Pancreas (tissue), 10 donors: Measurements from ENCODE around the gene UTS2R. TPM values are rescaled to one million over a fixed set of nuclear protein-coding genes. Genes with fewer than 3 reads are reported as not detected.

Experiments used
- ATAC-seq, 4 donors: fragments of 200-7000 bp; cut with Tn5 transposase; one replicate each; pipeline versions ENCODE4 v1.8.0 to v1.9.1; 2020; ENCODE audit warnings: mild to moderate bottlenecking in 4 of 4, moderate library complexity in 4 of 4
- DNase-seq, 6 donors: peaks; one replicate each; pipeline ENCODE4 v3.0.0-alpha.2; 2020
- FAIRE-seq: peaks from 2 replicates; lab custom pipeline; 2012; peaks lifted over from hg19 to GRCh38; lab: Jason Lieb, UNC
- H3K27ac ChIP-seq, 4 donors: fragments of 200-600 bp; sonication (generic); 1 replicate in 3 of 4; 2 replicates in 1 of 4; pipeline versions ENCODE4 v1.5.0 to v1.8.0; 2020
- H3K27me3 ChIP-seq, 4 donors: fragments of 200-600 bp; one replicate each; pipeline ENCODE4 v1.8.0; 2021
- H3K36me3 ChIP-seq, 3 donors: fragments of 200-600 bp; sonication (generic) in 1 of 3; one replicate each; pipeline versions ENCODE4 v1.5.0 to v1.8.0; 2020 to 2021
- H3K4me1 ChIP-seq, 3 donors: fragments of 200-600 bp; one replicate each; pipeline ENCODE4 v1.8.0; 2021
- H3K4me3 ChIP-seq, 4 donors: fragments of 200-600 bp; sonication (generic) in 2 of 4; one replicate each; pipeline versions ENCODE4 v1.5.0 to v1.8.0; 2020 to 2021
- H3K9me3 ChIP-seq, 4 donors: fragments of 200-600 bp; one replicate each; pipeline ENCODE4 v1.8.0; 2021
- CTCF ChIP-seq, 4 donors: fragments of 200-600 bp; sonication (generic) in 3 of 4; IDR thresholded peaks; one replicate each; pipeline versions ENCODE4 v1.5.0 to v1.8.0; 2021; ENCODE audit warnings: antibody characterized with exemption in 4 of 4
- WGBS, 2 donors: extraction: QIAGEN DNeasy Blood & Tissue Kit; methylation state at CpG; one replicate each; pipeline ENCODE4 v1.1.7; 2013; 5-methylcytosine and 5-hydroxymethylcytosine counted together
- intact Hi-C, 3 donors: fragments of 100-400 bp; cut with DNase I; formaldehyde crosslinking; loops; one replicate each; pipeline versions ENCODE4 v1.11.1 to v1.14.2; 2022
- polyA plus RNA-seq, 2 donors: library from polyadenylated mRNA; stranded (reverse); fragments of 200-250 nt; gene quantifications; one replicate each; pipeline ENCODE4 v1.2.3, GENCODE V29; 2013
- total RNA-seq, 6 donors: library from RNA; stranded (reverse); fragmentation: NEBNext Ultra II Directional in 4 of 6; extraction: Animal tissue kit (Norgen Biotek cat#: 25700) in 4 of 6; gene quantifications; one replicate each; pipeline versions ENCODE4 v1.2.1 to v1.2.4, GENCODE V29; 2021 to 2023
- donor health status: healthy with polysubstance abuse.
- donor health status: DM: no; HTN: no; CAD: no; lungs with moderate emphysema.
- donor health status: DM: no; HTN: no; CAD: no.
- donor health status: control.
- donor health status: control.
- donor health status: Bipolar disorder and iron deficiency.
- donor health status: DM: yes; HTN: yes; CAD: no.
- donor health status: DM: no; HTN: no; CAD: no.
- donor health status: DM: no; HTN: no; CAD: no.
- donor health status: DM: yes; HTN: yes; CAD: no.

Gene UTS2R
- total and polyA plus RNA-seq, 8 donors = 0.37 to 0.87 (median 0.74) TPM; not detected in 5

DNA sequence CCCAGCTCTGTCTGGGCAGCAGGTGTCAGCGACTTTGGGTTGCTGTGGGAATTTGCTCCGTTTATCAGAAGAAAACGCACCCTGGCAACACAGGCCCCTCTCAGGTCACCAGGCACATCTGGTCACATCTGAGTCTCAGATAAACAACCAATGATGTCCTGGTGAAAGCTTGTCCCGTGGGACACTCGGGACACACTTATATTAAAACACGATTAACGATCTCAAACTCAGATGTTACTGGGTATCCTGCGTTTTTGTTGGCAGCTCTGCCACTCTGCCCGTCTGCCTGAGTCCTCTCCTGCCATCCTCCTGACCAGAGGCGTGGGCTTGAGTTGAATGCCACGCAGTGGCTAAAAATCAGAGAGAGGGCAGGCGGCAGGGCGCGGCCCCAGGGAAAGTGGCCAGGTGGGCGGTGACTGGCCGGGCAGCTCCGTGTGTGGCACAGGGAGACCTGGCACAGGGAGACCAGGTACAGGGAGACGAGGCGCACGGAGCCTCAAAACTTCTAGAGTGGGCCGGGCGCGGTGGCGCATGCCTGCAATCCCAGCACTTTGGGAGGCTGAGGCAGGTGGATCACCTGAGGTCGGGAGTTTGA, 40.1 kb upstream of the UTS2R start:
- Histone ChIP-seq H3K27me3 (no peaks in the 10 kb centered on the region), H3K36me3 (no peaks in the 10 kb centered on the region), H3K9me3 (no peaks in the 10 kb centered on the region), H3K4me3 (no peak overlapping the region), H3K4me1 (peaks cover 11 to 22% (median 14%) of the 10 kb centered on the region in 3 donors), H3K27ac (no peak overlapping the region)
- WGBS, 2 donors = 88 to 93% methylated on average over 25 of the region's 25 CpGs
- DNase-seq = peak in 1 of 6 donors; percentile 58
- intact Hi-C loops = no loop called here
- no peak for TF ChIP-seq CTCF (IDR thresholded peaks at IDR 0.05)
- no peak for ATAC-seq
- no peak for FAIRE-seq

GRCh38 chr17:82332669-82333278, 38.8 kb upstream of the UTS2R start:
- Histone ChIP-seq H3K36me3 (no peaks in the 10 kb centered on the region), H3K27ac (no peak overlapping the region), H3K4me1 (peaks cover 11 to 22% (median 14%) of the 10 kb centered on the region in 3 donors), H3K9me3 (no peaks in the 10 kb centered on the region), H3K4me3 (peak overlapping the region in 2 of 4 donors; percentile 36 to 50), H3K27me3 (no peaks in the 10 kb centered on the region)
- peak; percentile 57 to 80 (median 64) for DNase-seq
- WGBS, 2 donors = 33 to 36% methylated on average over 32 of the region's 32 CpGs
- TF ChIP-seq CTCF (IDR thresholded peaks at IDR 0.05) = no peak
- ATAC-seq = peak; percentile 25 to 58 (median 55)
- no peak for FAIRE-seq
- intact Hi-C loops = no loop called here

DNA sequence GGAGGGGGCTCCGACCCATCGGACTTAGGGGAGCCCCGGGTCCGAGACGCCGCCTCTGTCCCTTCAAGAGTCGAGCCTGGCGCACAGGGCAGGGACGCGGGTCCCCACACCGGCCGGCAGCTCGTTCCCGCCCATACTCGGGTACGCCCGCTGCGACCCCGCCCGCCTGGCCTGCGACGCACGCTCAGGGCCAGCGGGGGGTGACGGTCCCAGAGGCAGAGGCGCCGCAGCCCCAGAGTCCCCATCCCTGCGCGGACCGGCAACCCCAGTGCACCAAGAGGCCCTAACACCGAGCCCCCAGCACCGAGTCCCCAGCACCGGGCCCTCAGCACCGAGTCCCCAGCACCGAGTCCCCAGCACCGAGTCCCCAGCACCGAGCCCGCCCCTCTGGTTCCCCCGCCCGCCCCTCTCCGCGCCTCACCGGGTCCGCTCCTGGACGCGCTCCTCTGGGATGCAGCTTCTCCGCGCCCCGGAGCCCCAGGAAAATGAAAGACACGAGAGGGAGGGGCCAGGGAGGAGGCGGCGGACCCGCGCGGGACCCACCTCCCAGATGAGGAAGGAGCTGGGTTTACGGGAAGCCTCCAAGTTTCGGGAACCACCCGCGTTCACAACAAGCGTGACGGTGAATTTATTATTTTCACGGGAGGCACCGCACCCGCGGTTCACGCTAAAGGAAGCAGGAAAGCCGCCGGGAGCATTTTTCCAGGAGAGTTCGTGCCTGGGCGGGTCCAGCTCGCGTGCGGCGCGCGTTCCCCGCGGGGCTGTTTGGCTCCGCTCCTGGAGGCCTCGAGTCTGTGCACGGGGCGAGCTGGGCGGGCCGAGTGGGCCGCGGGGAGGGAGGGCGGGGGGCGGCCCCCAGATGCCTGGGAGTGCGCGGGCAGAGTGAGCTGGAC, 38.0 kb upstream of the UTS2R start, which contains the start of gene SECTM1:
SECTM1 (minus strand) TSS at position 488 of the 893 bp plus-strand sequence. CDS start 6,526 bp downstream, outside the sequence.
- no peaks in the 10 kb centered on the region for H3K36me3 ChIP-seq
- H3K27me3 ChIP-seq = no peaks in the 10 kb centered on the region
- ATAC-seq (peak; percentile 29 to 51 (median 34)), FAIRE-seq (no peak), DNase-seq (peak in 3 of 6 donors; percentile 54 to 78 (median 73))
- no peak for TF ChIP-seq CTCF (IDR thresholded peaks at IDR 0.05)
- peaks cover 11 to 22% (median 14%) of the 10 kb centered on the region in 3 donors for H3K4me1 ChIP-seq
- H3K9me3 ChIP-seq = no peaks in the 10 kb centered on the region
- H3K27ac ChIP-seq = peak within 1 kb of the TSS in 2 of 4 donors; percentile 80 to 84
- 13 to 20% methylated on average over 72 to 90 of the region's 90 CpGs for WGBS, 2 donors
- intact Hi-C loops = no loop called here
- H3K4me3 ChIP-seq = peak within 1 kb of the TSS; percentile 10 to 50 (median 29)

DNA sequence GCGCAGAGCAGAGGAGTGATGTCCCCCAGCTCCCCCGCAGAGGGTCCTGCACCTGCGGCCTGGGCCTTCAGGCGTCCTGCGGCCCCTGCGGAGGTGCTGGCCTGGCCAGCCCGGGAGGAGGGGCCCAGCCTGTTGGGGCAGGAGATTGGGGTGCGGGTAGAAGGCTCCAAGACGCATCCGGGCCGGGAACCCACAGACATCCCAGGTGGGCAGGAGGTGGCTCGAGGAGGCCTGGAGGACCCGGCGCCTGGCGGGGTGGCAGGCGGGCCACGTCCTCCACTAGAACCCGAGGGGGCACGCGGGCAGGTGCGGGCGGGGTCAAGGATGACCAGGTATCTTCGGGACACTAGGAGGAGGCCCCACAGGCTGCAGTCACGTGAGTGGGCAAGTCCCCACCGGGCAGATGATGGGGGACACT, 37.4 kb upstream of the UTS2R start:
- no peak for FAIRE-seq
- H3K27me3 ChIP-seq = no peaks in the 10 kb centered on the region
- intact Hi-C loops = no loop called here
- 77 to 80% methylated on average over 23 to 25 of the region's 25 CpGs for WGBS, 2 donors
- no peak for TF ChIP-seq CTCF (IDR thresholded peaks at IDR 0.05)
- H3K4me3 ChIP-seq = peak overlapping the region in 3 of 4 donors; percentile 22 to 50 (median 36)
- no peak for ATAC-seq
- no peaks in the 10 kb centered on the region for H3K36me3 ChIP-seq
- H3K4me1 ChIP-seq = peaks cover 11 to 22% (median 14%) of the 10 kb centered on the region in 3 donors
- DNase-seq = peak in 3 of 6 donors; percentile 44 to 80 (median 61)
- peak overlapping the region in 1 of 4 donors; percentile 84 for H3K27ac ChIP-seq
- no peaks in the 10 kb centered on the region for H3K9me3 ChIP-seq
